Breast epithelium (tissue), 4 donors: Measurements from ENCODE around the gene GALNTL6. TPM values are rescaled to one million over a fixed set of nuclear protein-coding genes. Genes with fewer than 3 reads are reported as not detected.

ENCODE experiments used
- DNase-seq, 2 donors: peaks; one replicate each; pipeline ENCODE4 v3.0.0-alpha.2; 2019; ENCODE audit warnings: low spot score in 2 of 2
- H3K27ac ChIP-seq, 2 donors: fragments of 200-600 bp; sonication (generic) in 1 of 2; one replicate each; pipeline ENCODE4 v1.5.1; 2016 to 2019; ENCODE audit warnings: mild to moderate bottlenecking in 1 of 2
- H3K27me3 ChIP-seq, 2 donors: fragments of 200-600 bp; sonication (generic) in 1 of 2; one replicate each; pipeline versions ENCODE4 v1.5.1 to v1.6.0; 2017 to 2019; ENCODE audit warnings: control low read depth in 1 of 2, mild to moderate bottlenecking in 1 of 2
- H3K36me3 ChIP-seq: fragments of 200-600 bp; one replicate; pipeline ENCODE4 v1.5.1; 2019
- H3K4me1 ChIP-seq, 2 donors: fragments of 200-600 bp; sonication (generic); one replicate each; pipeline ENCODE4 v1.5.1; 2016 to 2019; ENCODE audit warnings: control low read depth in 1 of 2
- H3K4me3 ChIP-seq, 3 donors: fragments of 200-600 bp; sonication (generic); 1 replicate in 2 of 3; 2 replicates in 1 of 3; pipeline ENCODE4 v1.5.1; 2016 to 2019; ENCODE audit warnings: mild to moderate bottlenecking in 3 of 3, moderate library complexity in 2 of 3
- H3K9me3 ChIP-seq, 2 donors: fragments of 200-600 bp; sonication (generic) in 1 of 2; one replicate each; pipeline ENCODE4 v1.5.1; 2016 to 2019; ENCODE audit warnings: control low read depth in 1 of 2
- CTCF ChIP-seq, 3 donors: fragments of 450-650 bp; IDR thresholded peaks; one replicate each; pipeline ENCODE4 v1.5.1; 2016 to 2017; ENCODE audit warnings: antibody characterized with exemption in 3 of 3, mild to moderate bottlenecking in 3 of 3, moderate library complexity in 3 of 3
- POLR2A ChIP-seq: fragments of 450-650 bp; IDR thresholded peaks from one replicate; pipeline ENCODE4 v1.6.1; 2016; ENCODE audit warnings: antibody characterized with exemption, mild to moderate bottlenecking, moderate library complexity
- POLR2AphosphoS5 ChIP-seq, 3 donors: sonication (generic); formaldehyde crosslinking; IDR thresholded peaks; one replicate each; pipeline ENCODE4 v1.6.1; 2017; ENCODE audit warnings: antibody characterized with exemption in 3 of 3
- intact Hi-C: fragments of 100-400 bp; cut with DNase I; formaldehyde crosslinking; loops from one replicate; pipeline ENCODE4 v1.15.1; 2023; ENCODE audit warnings: low total_unique reads
- total RNA-seq, 3 donors: library from RNA; depleted of rRNA; stranded (reverse); fragments of >200 nt; gene quantifications; one replicate each; pipeline ENCODE4 v1.1.0, GENCODE V29; 2016

GALNTL6 gene
- total RNA-seq, 3 donors from 2014 or later = 0.29 to 0.98 TPM; not detected in 1

GRCh38 chr4:172657081-172657480 lies 843.9 kb downstream of the GALNTL6 start:
- no peak for DNase-seq
- H3K9me3 ChIP-seq = no peaks in the 10 kb centered on the region
- intact Hi-C loops = no loop called here
- H3K36me3 ChIP-seq = no peaks in the 10 kb centered on the region
- H3K27me3 ChIP-seq = no peaks in the 10 kb centered on the region
- TF ChIP-seq POLR2A (no peak), POLR2AphosphoS5 (IDR thresholded peaks at IDR 0.05) (no peak), CTCF (IDR thresholded peaks at IDR 0.05) (no peak)
- H3K4me1 ChIP-seq = no peaks in the 10 kb centered on the region
- H3K4me3 ChIP-seq = no peak overlapping the region
- no peak overlapping the region for H3K27ac ChIP-seq

- Histone ChIP-seq H3K9me3 (no peaks in the 10 kb centered on the region), H3K4me3 (no peak overlapping the region), H3K27ac (no peak overlapping the region), H3K36me3 (no peaks in the 10 kb centered on the region), H3K4me1 (no peaks in the 10 kb centered on the region), H3K27me3 (no peaks in the 10 kb centered on the region)
- TF ChIP-seq CTCF (IDR thresholded peaks at IDR 0.05) (no peak), POLR2A (no peak), POLR2AphosphoS5 (IDR thresholded peaks at IDR 0.05) (no peak)
- intact Hi-C loops = no loop called here
- no peak for DNase-seq
These were observed 847.0 kb downstream of the GALNTL6 start for GRCh38 chr4:172660251-172660650.

- intact Hi-C loops = no loop called here
- Histone ChIP-seq H3K27me3 (no peaks in the 10 kb centered on the region), H3K36me3 (no peaks in the 10 kb centered on the region), H3K4me1 (no peaks in the 10 kb centered on the region), H3K4me3 (no peak overlapping the region), H3K27ac (no peak overlapping the region), H3K9me3 (no peaks in the 10 kb centered on the region)
- no peak for DNase-seq
- TF ChIP-seq CTCF (IDR thresholded peaks at IDR 0.05) = no peak
- TF ChIP-seq POLR2AphosphoS5 (IDR thresholded peaks at IDR 0.05) = no peak
- TF ChIP-seq POLR2A = no peak
These were observed 848.9 kb downstream of the GALNTL6 start for GRCh38 chr4:172662113-172662512.

- Histone ChIP-seq H3K27ac (no peak overlapping the region), H3K36me3 (no peaks in the 10 kb centered on the region), H3K27me3 (no peaks in the 10 kb centered on the region), H3K4me1 (no peaks in the 10 kb centered on the region), H3K9me3 (no peaks in the 10 kb centered on the region), H3K4me3 (no peak overlapping the region)
- intact Hi-C loops = no loop called here
- no peak for DNase-seq
- no peak for TF ChIP-seq POLR2AphosphoS5 (IDR thresholded peaks at IDR 0.05)
- TF ChIP-seq CTCF (IDR thresholded peaks at IDR 0.05) = no peak
- no peak for TF ChIP-seq POLR2A
These were observed 853.6 kb downstream of the GALNTL6 start for GRCh38 chr4:172666711-172667368.

GRCh38 chr4:172674811-172675210 lies 861.6 kb downstream of the GALNTL6 start:
- Histone ChIP-seq H3K36me3 (no peaks in the 10 kb centered on the region), H3K27me3 (no peaks in the 10 kb centered on the region), H3K4me3 (no peak overlapping the region), H3K27ac (no peak overlapping the region), H3K4me1 (no peaks in the 10 kb centered on the region), H3K9me3 (no peaks in the 10 kb centered on the region)
- no peak for TF ChIP-seq POLR2AphosphoS5 (IDR thresholded peaks at IDR 0.05)
- no peak for TF ChIP-seq CTCF (IDR thresholded peaks at IDR 0.05)
- no peak for TF ChIP-seq POLR2A
- intact Hi-C loops = no loop called here
- DNase-seq = no peak
